Effector memory CD4-positive, alpha-beta T cell (primary cell): ENCODE results near the gene PDE7B.

ENCODE experiments used
- DNase-seq, 3 donors: peaks; one replicate each; pipeline ENCODE4 v3.0.0-alpha.2; 2020
- H3K27ac ChIP-seq: 2 replicates; pipeline ENCODE4 v1.7.0; 2013; ENCODE audit warnings: mild to moderate bottlenecking, low read length, moderate library complexity; ENCODE audit not compliant: insufficient read depth, poor library complexity, severe bottlenecking
- H3K27me3 ChIP-seq: replicated peaks from 2 replicates; pipeline ENCODE4 v1.7.0; 2013; ENCODE audit warnings: mild to moderate bottlenecking, low read length; ENCODE audit not compliant: insufficient read depth, control insufficient read depth, poor library complexity, severe bottlenecking
- H3K36me3 ChIP-seq: 2 replicates; pipeline ENCODE4 v1.7.0; 2013; ENCODE audit warnings: mild to moderate bottlenecking, low read length, moderate library complexity; ENCODE audit not compliant: control insufficient read depth, insufficient read depth
- H3K4me1 ChIP-seq: 2 replicates; pipeline ENCODE4 v1.7.0; 2013; ENCODE audit warnings: low read length, mild to moderate bottlenecking; ENCODE audit not compliant: control insufficient read depth, insufficient read depth, poor library complexity, severe bottlenecking
- H3K4me3 ChIP-seq: 2 replicates; pipeline ENCODE4 v1.7.0; 2013; ENCODE audit warnings: low read length, low read depth, mild to moderate bottlenecking; ENCODE audit not compliant: insufficient read depth, poor library complexity, severe bottlenecking
- H3K9me3 ChIP-seq: 2 replicates; pipeline ENCODE4 v1.7.0; 2013; ENCODE audit warnings: mild to moderate bottlenecking, low read length, moderate library complexity; ENCODE audit not compliant: control insufficient read depth

The PDE7B gene

GRCh38 chr6:135880066-135880972, 28.8 kb downstream of the PDE7B start:
- Histone ChIP-seq H3K27me3 (no peaks in the 10 kb centered on the region), H3K27ac (peak overlapping the region; percentile 67), H3K9me3 (no peaks in the 10 kb centered on the region), H3K4me3 (peak overlapping the region; percentile 43), H3K4me1 (peaks cover 11% of the 10 kb centered on the region), H3K36me3 (no peaks in the 10 kb centered on the region)
- peak; percentile 2 to 20 (median 4) for DNase-seq

GRCh38 chr6:135883045-135883444, 31.5 kb downstream of the PDE7B start:
- no peak for DNase-seq
- Histone ChIP-seq H3K9me3 (no peaks in the 10 kb centered on the region), H3K27ac (no peak overlapping the region), H3K27me3 (no peaks in the 10 kb centered on the region), H3K4me1 (peaks cover 11% of the 10 kb centered on the region), H3K4me3 (no peak overlapping the region), H3K36me3 (no peaks in the 10 kb centered on the region)

GRCh38 chr6:135883536-135883935, 32.0 kb downstream of the PDE7B start:
- Histone ChIP-seq H3K9me3 (no peaks in the 10 kb centered on the region), H3K27ac (no peak overlapping the region), H3K36me3 (no peaks in the 10 kb centered on the region), H3K27me3 (no peaks in the 10 kb centered on the region), H3K4me3 (no peak overlapping the region), H3K4me1 (peaks cover 11% of the 10 kb centered on the region)
- no peak for DNase-seq

GRCh38 chr6:135884136-135884535, 32.6 kb downstream of the PDE7B start:
- Histone ChIP-seq H3K27me3 (no peaks in the 10 kb centered on the region), H3K4me3 (no peak overlapping the region), H3K27ac (no peak overlapping the region), H3K9me3 (no peaks in the 10 kb centered on the region), H3K36me3 (no peaks in the 10 kb centered on the region), H3K4me1 (peaks cover 11% of the 10 kb centered on the region)
- DNase-seq: no peak

GRCh38 chr6:135887069-135887468, 35.6 kb downstream of the PDE7B start:
- Histone ChIP-seq H3K27ac (no peak overlapping the region), H3K4me3 (no peak overlapping the region), H3K9me3 (no peaks in the 10 kb centered on the region), H3K27me3 (no peaks in the 10 kb centered on the region), H3K4me1 (no peaks in the 10 kb centered on the region), H3K36me3 (no peaks in the 10 kb centered on the region)
- DNase-seq: no peak

GRCh38 chr6:135888818-135889217, 37.3 kb downstream of the PDE7B start:
- H3K4me1 ChIP-seq: no peaks in the 10 kb centered on the region
- no peaks in the 10 kb centered on the region for H3K9me3 ChIP-seq
- H3K27ac ChIP-seq: no peak overlapping the region
- no peak for DNase-seq
- H3K4me3 ChIP-seq: no peak overlapping the region
- H3K27me3 ChIP-seq: no peaks in the 10 kb centered on the region
- H3K36me3 ChIP-seq: no peaks in the 10 kb centered on the region

GRCh38 chr6:135890876-135891275, 39.4 kb downstream of the PDE7B start:
- Histone ChIP-seq H3K27me3 (no peaks in the 10 kb centered on the region), H3K4me1 (no peaks in the 10 kb centered on the region), H3K4me3 (no peak overlapping the region), H3K9me3 (no peaks in the 10 kb centered on the region), H3K27ac (no peak overlapping the region), H3K36me3 (no peaks in the 10 kb centered on the region)
- no peak for DNase-seq

- DNase-seq: no peak
- no peaks in the 10 kb centered on the region for H3K36me3 ChIP-seq
- H3K4me3 ChIP-seq: no peak overlapping the region
- no peaks in the 10 kb centered on the region for H3K27me3 ChIP-seq
- H3K9me3 ChIP-seq: no peaks in the 10 kb centered on the region
- H3K27ac ChIP-seq: no peak overlapping the region
- no peaks in the 10 kb centered on the region for H3K4me1 ChIP-seq
Observed at GRCh38 chr6:135891710-135892109, 40.2 kb downstream of the PDE7B start.

- no peak for DNase-seq
- H3K27me3 ChIP-seq: no peaks in the 10 kb centered on the region
- H3K4me3 ChIP-seq: no peak overlapping the region
Observed at GRCh38 chr6:135895231-135895911, 43.9 kb downstream of the PDE7B start.

GRCh38 chr6:135897087-135897486, 45.6 kb downstream of the PDE7B start:
- Histone ChIP-seq H3K27me3 (no peaks in the 10 kb centered on the region), H3K4me3 (no peak overlapping the region), H3K9me3 (no peaks in the 10 kb centered on the region), H3K4me1 (no peaks in the 10 kb centered on the region), H3K36me3 (no peaks in the 10 kb centered on the region), H3K27ac (no peak overlapping the region)
- DNase-seq: no peak

More at GRCh38 chr6:135895231-135895911, 43.9 kb downstream of the PDE7B start:
- Histone ChIP-seq H3K4me1 (no peaks in the 10 kb centered on the region), H3K36me3 (no peaks in the 10 kb centered on the region), H3K27ac (no peak overlapping the region), H3K9me3 (no peaks in the 10 kb centered on the region)
